ENCODE results near the gene EEPD1. TPM values are rescaled to one million over a fixed set of nuclear protein-coding genes. Genes with fewer than 3 reads are reported as not detected.
"Not testable (repeated sequence)": the region's sequence is repeated elsewhere in the genome, so short reads cannot be mapped to it uniquely, and the experiment has no call there.

The EEPD1 gene
- total RNA-seq, 1 donor from 2014 or later = 5.1 TPM

DNA sequence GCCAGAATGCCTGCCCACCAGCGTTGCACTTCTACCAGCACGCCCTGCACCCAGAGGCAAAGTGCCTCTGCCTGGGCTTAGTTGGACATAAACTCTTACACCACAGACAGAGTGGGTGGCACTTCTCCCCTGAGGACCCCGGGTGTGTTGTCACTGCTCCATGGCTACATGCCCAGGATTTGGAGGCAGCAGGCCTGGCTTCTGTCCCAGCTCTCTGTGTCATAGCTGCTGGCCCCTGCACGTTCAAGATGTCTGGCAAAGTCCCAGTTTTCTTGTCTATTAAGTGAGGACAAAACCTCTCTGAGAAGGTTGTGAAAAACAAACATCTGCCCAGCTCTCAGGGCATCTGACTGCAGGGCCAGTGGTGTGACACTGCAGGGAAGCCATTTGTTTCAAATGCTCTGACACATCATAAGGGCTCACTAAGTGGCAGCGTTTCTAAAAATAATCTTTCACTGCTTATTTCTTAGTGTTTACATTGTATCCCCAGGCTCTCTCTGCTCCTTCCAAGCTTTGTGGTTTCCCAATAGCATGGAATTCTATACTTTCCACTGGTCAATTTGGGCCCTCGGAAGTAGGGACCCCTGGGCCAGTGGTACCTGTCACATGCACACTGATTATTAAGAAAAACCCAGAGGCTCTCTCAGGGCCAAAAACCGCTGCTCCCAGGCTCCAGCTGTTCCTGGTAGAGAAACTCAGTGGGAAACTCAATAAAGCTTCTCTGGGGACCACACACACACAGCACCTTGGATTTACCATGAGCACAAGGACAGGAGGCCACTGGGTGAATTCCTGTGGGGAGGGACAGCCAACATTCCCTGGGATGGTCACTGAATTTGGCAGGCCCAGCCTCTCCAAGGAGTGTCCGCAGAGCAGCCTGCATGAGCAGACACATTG, 150.4 kb downstream of the EEPD1 start:
- DNase-seq = peak; percentile 76

DNA sequence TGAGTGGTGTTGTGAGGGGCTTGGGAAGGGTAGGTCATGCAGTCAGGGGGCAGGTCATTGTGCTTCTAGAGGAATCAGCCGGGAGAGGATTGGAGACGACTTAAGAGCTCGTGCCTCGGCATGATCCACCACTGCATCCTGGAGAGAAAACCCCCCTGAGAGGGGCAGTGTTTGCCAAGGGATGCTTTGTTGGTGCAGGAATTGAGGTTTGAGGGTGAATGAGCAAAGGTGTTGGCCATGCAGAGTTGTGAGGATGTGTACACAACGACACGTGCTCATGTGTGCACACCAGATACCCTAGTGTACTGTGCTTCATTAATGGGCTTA, 151.0 kb downstream of the EEPD1 start:
- DNase-seq = no peak

DNA sequence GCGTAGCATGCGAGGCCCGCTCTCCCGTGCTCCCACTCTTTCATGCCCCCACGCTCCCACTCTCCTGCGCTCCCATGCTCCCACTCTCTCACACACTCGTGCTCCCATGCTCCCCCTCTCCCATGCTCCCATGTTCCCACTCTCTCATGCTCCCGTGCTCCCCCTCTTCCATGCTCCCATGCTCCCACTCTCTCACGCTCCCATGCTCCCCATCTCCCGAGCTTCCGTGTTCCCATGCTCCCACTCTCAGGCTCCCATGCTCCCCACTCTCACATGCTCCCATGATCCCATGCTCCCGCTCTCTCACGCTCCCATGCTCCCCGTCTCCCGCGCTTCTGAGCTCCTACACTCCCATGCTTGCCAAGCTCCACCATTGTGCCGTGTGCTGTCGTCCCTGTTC, 152.2 kb downstream of the EEPD1 start:
- no peak for DNase-seq

DNA sequence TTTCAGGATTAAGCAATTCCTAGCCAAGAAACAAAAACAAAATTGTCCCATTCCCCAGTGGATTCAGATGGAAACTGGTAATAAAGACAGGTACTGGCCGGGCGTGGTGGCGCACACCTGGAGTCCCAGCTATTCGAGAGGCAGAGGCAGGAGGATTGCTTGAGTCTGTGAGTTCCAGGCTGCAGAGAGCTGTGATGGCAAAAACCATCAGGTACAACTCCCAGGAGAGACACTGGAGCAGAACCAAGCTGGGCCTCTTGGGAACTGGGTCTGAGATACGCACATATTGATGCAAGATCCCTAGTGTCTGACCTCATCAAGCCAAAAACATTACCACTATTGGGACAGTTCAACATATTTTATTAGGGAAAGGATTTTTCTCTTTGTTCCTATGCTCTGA, 152.6 kb downstream of the EEPD1 start:
- no peak for DNase-seq

DNA sequence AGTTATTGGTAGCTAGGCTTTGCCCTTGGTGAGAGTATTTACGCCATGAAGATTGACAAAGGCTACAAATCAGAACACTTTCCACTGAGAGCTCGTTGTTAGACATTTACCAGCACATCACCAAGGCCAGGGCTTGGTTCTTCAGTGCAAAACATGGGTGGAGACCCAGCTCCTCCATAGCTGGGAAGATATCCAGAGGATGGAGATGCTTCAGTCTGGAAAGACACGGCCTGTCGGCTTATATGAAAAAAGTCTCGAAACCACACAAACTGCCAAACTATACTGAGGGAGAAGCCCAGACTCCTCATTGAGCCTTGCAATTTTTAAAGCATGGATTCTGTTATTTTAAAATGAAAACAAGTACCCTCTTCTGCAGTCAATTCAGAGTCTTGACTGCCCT, 153.2 kb downstream of the EEPD1 start:
- DNase-seq = no peak

DNA sequence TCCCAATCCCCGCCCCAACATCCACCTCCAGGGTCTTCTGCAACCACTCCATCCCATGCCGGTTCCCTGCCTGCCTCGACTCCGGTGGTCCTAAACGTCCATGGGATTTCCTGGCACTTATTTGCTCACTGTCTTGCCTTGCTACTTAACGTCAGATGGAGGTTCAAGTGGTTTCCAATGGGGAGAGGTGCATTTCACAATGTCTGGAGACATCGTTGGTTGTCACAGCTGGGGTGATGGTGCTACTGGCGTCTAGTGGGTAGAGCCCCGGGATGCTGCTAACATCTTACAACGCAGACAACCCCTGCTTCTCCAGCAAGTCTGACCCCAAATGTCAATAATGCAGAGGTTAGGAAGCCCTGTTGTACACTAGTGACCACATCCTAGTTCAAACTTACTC, 153.7 kb downstream of the EEPD1 start:
- DNase-seq = no peak

DNA sequence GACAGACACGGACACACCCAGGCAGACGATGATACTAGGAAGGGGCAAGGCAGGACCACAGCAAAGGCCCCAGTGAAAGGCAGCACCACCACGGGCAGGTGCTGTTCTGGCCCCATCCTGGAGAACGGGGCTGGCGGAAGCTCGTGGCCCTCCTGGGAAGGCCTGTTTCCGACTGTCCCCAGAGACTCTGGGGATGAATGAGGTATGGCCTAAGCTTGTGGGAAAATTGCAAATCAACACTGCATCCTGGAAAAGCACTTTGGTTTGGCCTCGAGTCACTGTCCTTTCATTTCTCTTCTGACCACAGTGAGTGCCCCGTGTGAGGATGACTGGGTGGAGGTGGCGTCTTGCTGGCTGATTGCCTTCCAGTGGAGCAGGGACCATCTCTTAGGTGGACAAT, 155.0 kb downstream of the EEPD1 start:
- DNase-seq = no peak

DNA sequence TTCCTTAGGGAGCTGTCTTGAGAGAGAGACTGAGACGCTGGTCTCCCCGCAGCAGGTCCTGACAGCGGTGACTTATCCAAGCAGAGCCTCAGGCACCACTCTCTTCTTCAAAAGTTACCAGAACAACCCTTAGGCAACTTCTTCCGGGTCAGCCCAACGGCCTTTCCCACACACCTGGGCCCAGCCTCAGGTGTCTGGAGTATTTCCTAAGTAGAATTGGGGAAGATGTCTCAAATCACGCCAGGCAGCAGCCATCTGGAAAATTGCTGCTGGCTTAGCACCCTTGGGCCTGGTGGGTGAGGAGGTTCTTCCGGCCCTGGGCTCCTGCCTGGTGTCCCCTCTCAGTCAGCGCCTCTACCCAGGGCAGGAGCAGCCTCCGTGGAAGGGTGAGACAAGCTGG, 156.2 kb downstream of the EEPD1 start:
- no peak for DNase-seq

DNA sequence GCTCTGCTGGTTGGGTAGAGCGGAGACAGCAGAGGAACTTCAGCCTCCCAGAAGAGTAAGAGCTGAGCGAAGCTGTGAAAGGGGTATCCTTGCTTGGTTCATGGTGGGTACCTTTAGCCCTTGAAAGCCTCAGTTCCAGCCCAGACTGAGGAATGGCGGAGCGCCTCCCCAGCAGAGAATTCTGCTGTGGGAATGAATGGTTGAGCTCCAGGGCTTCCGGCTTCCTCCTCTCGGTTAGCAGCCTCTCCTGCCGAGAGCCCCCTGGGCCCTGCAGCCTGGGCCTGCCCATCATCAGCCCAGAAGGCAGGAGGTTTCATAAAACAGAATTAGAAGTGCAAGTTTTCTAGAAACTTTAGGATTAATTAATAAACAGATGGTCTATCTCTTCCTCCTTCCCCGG, 156.7 kb downstream of the EEPD1 start:
- no peak for DNase-seq

DNA sequence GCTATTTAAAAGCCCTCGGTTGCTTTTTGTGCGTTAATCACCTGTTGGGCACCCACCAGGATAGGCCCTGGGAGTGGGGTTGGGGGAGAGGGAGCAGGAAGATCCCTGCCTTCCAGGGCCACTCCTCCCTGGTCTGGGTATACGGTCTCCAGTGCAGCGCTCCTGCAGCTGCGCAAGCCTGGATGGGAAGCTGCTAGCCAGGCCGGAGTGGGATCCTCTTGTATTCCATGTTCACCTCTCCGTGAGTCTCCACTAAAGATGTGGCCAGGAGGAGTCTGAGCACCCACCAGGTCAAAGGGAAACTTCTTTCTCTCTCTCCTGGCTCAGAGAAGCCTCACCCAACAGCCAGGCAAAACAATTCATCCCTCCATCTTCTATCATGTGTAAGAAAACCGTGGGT, 157.8 kb downstream of the EEPD1 start:
- no peak for DNase-seq

DNA sequence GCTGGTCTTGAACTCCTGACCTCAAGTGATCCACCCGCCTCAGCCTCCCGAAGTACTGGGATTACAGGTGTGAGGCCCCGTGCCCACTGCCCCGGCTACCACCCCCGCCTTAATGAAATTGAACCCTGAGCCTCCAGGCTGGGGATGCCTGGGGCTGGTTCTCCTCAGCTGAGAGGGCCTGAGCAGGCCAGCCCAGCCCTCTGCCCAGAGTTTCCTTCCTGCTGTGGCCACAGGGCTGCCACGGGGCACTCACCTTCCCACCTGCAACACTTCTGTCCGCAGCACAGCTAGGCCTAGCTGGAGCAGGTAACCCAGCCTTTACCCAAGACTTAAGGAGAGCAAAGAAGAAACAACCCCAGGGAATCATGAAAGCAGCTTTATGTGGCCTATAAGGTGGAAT, 158.5 kb downstream of the EEPD1 start:
- no peak for DNase-seq

DNA sequence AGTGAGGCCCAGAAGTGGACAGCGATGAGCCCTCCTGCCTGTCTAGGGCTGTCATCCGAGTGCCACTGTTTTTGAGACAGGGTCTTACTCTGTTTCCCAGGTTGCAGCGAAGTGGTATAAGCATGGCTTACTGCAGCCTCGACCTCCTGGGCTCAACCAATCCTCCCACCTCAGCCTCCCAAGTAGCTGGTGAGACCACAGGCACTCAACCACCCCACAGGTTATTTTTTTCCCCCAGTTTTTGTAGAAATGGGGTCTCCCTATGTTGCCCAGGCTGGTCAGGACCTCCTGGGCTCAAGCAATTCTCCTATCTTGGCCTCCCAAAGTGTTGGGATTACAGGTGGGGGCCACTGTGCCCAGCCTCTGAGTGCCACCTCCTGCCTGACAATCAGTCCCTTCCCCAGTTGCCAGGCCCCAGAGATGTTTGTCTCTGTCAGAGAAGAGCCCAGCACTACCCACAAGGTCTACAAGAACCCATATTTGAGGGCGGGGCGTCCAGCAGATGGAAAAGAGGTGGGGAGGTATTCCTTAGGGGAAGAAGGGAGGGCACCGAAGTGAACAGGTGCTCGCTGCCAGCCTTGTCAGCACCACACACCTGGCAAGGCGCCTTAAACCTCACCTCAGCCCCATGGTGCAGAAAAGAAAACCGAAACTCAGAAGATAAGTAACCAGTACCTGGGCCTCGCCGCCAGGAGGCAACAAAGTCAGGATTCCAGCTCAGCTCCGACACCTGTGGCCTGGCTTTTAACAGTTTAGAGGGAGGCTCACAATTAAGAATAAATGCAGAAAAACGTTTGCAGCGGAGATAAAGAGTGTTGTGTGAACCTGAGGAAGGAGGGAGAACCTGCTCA, 159.2 kb downstream of the EEPD1 start:
- no peak for DNase-seq

DNA sequence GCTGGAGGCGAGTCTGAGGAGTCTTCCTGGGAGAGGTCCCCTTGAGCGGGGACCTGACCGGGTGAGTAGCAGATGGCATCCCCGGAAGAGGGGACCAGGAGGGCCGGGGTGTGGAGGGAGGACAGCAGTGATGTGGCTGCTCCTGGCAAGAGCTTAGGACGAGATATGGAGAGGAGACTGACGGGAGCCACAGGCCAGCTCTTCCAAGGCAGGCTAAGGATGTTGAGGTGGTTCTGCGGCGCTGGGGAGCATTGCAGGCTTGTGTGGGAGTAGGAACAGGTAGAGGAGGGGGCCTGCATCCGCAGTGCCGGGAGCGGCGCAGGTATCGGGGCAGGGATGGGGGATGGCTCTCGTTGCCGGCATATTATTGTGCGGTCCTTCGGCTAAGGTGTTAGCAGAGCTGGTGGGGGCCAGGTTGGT, 159.9 kb downstream of the EEPD1 start:
- no peak for DNase-seq

DNA sequence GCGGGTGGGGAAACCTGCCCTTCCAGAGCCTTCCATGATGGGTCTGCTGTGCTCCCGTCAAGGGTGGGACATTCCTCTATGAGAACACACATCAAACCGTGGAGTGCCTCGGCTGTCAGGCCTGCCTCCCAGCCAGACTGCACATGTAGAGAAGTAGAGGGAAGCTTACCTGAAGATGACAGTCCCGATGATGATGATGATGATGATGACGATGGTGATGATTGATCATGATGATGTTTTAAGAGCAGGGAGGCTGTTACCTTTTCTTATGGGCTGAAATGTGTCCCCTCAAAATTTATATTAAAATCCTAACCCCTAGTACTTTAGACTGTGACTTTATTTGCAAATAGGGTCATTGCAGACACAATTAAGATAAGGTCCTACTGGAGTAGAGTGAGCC, 160.6 kb downstream of the EEPD1 start:
- no peak for DNase-seq

DNA sequence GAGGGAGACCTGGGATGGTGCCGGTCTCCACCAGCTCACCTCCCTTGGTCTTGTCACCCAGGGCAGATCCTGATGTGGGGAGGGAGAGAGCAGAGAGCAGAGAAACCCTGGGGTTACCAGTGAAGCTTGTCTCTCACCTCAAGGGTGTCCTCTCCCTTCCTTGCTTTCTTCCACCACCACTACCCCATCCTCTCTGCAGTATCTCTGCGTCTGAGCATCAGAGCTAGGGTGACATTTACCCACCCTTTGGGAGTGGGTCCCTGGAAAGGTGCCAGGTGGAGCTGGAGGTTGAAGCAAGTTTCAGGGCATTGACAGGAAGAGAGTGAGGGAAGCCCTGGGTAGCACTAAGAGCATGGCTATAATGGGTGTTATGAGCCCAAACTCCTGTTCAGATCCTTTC, 161.4 kb downstream of the EEPD1 start:
- no peak for DNase-seq

DNA sequence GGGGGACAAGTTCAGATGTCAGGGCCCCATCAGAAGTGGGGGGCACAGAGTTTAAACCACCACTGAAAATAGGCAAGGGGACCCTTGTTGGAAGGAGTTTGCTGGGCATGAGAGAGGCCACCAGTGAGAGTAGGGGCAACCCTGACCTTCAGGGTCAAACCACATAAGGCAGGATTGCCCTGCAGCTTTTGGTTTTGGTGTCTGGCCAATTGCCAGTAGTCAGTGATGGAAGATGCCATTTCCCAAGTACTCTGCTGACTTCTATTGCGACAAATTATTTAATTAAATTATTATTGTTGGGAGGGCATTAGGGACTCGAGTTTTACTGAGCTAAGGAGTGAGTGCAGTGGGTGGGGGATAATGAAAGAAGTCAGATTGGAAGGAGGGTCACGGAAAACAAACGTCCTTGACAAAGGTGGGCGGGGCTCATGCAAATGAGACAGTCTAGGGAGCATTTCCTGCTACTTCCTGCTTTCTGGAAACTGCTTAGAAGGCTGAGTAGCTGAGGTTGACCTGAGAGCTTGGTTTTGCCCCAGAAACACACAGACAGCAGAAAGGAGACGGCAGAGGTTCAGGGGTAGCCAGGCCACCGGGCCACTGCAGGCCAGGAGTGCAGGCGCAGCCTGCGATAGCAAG, 162.4 kb downstream of the EEPD1 start:
- DNase-seq = peak; percentile 37

DNA sequence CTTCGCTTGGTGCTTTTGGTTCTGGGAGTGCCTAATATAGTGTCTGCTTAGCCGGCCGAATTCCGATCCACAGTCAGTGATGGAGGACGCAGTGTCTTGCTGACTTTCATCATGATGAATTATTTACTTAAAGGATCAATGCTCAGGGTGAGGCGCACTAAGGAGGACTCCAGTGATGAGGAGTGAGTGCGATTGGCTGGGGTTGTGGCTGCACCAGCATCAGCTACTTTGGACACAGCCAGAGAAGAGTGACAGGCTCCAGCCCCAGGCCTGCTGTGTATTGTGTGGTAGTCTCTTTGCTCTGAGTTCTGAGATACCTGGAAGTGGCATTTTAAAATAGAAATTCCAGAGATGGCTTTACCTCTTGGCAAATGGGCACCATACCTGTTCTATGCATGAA, 163.3 kb downstream of the EEPD1 start:
- DNase-seq = no peak

DNA sequence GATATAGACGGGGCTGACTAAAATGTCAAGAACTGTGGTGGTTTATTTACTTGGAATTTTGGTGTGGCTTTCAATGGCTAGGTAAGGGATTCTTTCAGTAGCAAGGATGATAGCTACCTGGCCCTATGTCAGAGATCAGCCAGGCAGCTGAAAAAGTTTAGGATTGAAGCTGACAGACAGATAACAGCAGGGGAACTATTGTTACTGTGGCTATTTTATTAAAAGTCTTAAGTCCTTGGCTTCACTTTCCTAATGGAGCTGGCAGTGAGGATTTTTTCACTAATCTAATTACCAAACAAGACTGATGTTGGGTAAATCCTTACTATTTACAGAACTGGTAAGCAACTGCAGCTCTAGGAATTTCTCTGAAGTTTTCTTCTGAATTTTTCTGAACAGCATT, 164.2 kb downstream of the EEPD1 start:
- no peak for DNase-seq

DNA sequence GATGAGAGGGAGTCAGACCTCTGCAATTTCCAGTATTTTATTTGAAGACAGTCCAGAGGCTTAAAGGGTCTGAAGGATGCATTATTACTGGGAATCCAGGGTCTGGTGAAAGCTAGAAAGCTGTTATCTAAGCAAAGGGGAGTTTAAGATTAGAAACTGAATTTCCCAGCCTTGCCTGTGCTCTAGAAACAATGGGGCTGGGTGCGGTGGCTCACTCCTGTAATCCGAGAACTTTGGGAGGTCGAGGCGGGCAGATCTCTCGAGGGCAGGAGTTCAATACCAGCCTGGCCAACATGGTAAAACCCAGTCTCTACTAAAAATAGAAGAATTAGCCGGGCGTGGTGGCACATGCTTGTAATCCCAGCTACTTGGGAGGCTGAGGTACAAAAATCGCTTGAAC, 165.1 kb downstream of the EEPD1 start:
- no peak for DNase-seq

DNA sequence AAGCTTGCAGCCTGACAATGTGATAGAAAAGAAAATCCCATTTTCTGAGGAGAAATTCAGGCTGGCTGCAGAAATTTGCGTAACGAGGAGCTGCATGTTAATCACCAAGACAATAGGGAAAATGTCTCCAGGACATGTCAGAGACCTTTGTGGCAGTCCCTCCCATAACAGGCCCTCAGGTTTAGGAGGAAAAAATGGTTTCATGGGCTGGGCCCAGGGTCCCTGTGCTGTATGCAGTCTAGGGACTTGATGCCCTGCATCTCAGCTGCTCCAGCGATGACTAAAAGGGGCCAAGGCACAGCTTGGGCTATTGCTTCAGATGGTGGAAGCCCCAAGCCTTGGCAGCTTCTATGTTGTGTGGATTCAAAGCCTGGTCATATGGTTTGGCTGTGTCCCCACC, 168.2 kb downstream of the EEPD1 start:
- DNase-seq = not testable (repeated sequence)

DNA sequence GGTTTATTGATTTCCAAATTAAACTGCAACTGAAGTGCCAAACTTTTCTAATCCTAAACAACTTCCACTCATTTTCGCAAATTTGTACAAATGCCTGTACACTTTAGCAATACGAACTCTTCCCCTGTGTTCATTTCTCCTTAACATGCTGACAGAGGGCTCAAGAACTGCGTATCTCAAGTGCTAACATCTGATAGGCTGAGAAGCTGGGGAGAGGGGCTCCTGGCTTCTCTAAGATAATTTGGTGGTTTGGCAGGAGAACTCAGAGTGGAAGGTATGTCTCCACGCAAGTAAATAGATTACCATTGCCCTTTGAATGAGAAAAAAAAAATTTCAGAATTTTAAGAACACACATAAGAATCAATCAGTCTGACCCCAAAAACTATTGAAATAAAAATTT, 183.3 kb downstream of the EEPD1 start:
- DNase-seq = no peak

DNA sequence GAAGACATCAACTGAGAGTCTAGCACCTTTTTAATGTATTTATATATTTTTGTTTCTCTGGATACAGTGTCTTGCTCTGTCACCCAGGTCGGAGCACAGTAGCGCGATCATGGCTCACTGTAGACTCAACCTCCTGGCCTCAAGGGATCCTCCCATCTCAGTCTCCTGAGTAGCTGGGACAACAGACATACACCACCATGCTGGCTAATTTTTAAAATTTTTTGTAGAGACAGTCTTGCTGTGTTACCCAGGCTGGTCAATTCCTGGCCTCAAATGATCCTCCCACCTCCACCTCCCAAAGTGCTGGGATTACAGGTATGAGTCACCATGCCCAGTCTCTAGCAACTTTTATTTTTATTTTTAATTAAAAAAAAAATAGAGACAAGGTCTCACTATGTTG, 185.2 kb downstream of the EEPD1 start:
- no peak for DNase-seq

DNA sequence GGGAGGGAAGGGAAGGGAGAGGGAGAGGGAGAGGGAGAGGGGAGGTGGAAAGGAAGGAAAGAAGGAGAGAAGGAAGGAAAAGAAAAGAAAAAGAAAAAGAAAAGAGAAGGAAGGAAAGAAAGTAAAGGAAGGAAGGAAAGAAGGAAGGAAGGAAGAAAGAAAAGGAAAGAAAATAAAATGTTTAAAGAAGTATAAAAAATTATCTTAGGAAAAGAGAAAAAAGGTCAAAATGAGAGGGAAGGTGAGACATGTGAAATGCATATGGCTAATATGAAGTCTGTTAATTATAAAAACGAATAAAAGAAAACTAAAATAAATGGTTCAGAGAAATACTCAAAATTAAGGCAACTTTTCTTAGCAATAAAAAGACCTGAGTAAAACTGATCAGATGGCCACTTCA, 190.5 kb downstream of the EEPD1 start:
- DNase-seq = no peak

DNA sequence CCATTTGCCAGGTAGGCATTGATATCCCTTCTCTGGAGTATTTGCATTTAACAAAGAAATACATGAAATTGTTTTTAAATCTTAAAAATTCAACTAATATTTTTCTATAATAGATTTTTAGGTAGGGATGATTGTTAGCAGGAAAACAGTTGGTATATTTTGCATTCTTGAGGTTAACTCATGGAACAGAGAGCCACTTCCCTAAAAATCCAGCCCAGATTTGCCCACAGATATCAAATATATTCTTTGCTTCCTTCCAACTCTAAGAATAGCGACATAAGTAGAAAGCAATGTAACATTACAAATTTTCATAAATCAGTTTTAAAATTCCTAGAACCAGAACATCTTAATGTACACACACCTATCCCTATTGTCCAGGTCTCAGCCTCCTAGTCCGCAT, 191.6 kb downstream of the EEPD1 start:
- DNase-seq = no peak

Data from dermis blood vessel endothelial cell (primary cell).